AG04449 (cell line): Measurements from ENCODE around the gene SLC6A13.

Experiments
- CTCF ChIA-PET: fragments of 350-600 bp; formaldehyde crosslinking; extraction: SDS; loops from one replicate; lab custom pipeline; 2021; ENCODE audit warnings: antibody characterized with exemption; lab: Yijun Ruan, JAX
- POLR2A ChIA-PET: fragments of 400-600, 350-600 bp; formaldehyde crosslinking; extraction: SDS; loops from one replicate; lab custom pipeline; 2020; ENCODE audit warnings: antibody characterized with exemption, inconsistent platforms; lab: Yijun Ruan, JAX
- DNase-seq: peaks from one replicate; pipeline ENCODE4 v3.0.0-alpha.2; 2010; ENCODE audit warnings: low read depth, low spot score
- H3K4me3 ChIP-seq: 2 replicates; pipeline ENCODE4 v1.5.1; 2011; ENCODE audit warnings: low read depth, mild to moderate bottlenecking, control low read depth, low read length
- TF ChIP-seq, protein P1 (sequence below): IDR thresholded peaks from one replicate; pipeline ENCODE4 v1.5.1; 2011; ENCODE audit warnings: mild to moderate bottlenecking, moderate library complexity, low read length, control low read depth, inconsistent platforms; ENCODE audit not compliant: insufficient read depth; ENCODE audit errors: missing control alignments

Gene SLC6A13

DNA sequence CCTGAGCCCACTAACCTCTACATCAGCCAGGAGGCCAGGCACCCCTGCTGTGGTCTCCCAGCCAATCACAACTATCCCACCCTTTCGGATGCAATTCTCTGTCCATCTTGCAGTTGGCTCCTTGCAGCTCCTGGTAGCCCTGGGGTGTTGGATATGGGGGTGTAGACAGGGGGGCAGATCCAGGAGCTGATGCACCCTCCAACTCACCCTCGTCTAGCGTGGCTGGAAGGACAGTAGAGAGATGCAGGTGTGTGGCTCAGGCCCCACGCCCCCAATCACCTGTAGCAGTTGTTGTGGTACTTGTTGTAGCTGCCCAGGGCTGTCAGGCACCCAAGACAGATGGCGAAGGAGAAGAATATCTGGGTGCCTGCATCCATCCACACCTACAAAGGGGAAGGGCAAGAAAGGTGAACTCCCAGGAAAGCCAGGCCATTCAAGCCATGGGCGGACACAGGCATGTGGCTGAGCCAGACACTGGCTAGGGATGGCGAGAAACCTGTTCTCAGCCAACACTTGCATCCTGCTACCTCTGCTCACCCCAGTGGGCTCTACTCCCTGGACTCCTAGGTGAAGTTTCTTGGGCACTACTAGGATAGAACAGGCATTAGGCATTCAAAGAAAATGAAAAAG, 35.2 kb downstream of the SLC6A13 start:
- no peak overlapping the region for H3K4me3 ChIP-seq
- TF ChIP-seq, protein P1, sequence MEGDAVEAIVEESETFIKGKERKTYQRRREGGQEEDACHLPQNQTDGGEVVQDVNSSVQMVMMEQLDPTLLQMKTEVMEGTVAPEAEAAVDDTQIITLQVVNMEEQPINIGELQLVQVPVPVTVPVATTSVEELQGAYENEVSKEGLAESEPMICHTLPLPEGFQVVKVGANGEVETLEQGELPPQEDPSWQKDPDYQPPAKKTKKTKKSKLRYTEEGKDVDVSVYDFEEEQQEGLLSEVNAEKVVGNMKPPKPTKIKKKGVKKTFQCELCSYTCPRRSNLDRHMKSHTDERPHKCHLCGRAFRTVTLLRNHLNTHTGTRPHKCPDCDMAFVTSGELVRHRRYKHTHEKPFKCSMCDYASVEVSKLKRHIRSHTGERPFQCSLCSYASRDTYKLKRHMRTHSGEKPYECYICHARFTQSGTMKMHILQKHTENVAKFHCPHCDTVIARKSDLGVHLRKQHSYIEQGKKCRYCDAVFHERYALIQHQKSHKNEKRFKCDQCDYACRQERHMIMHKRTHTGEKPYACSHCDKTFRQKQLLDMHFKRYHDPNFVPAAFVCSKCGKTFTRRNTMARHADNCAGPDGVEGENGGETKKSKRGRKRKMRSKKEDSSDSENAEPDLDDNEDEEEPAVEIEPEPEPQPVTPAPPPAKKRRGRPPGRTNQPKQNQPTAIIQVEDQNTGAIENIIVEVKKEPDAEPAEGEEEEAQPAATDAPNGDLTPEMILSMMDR: no peak
- ChIA-PET CTCF (interaction anchor here (3.7 kb wide), 1 partner anchor 8 kb away, joined by 13 read pairs; no protein-coding TSS in a partner anchor), POLR2A (no interaction called here)
- no peak for DNase-seq

DNA sequence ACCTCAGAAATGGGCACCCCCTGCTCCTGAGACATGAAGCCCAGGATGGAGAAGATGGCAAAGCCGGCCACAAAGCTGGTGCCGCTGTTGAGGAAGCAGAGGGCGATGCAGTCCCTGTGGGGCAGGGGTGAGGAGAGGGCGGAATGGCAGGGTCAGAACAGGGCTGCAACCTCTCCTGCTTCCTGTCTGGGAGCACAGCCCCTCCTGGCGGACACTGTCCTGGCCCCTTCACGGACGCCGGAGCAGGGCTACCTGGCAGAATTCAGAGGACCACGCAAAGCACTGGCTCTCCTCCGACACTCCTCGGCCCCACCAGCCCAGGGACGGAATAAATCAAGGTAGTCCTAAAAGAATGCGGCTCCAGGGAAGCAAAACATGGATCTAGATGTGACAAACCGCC, 36.2 kb downstream of the SLC6A13 start:
- no peak overlapping the region for H3K4me3 ChIP-seq
- POLR2A ChIA-PET: no interaction called here
- no peak for DNase-seq
- TF ChIP-seq, protein P1: no peak
- CTCF ChIA-PET: no interaction called here

DNA sequence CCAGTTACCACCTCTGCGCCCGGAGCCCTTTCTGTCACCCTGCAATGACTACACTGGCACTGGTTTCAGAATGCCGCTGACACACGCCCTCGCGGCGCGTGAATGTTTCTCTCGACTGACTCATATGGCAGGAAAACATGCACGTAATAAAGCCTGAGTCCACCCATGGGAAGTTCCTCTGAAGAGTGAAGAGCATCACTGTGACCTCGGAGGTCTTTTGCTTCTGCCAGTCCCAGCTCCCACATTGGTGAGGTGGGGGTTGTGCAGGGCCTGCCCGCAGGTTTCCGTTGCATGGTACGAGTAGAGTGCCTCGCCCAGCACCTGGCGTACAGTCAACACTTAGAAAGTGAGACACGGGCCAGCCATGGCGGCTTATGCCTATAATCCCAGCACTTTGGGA, 37.6 kb downstream of the SLC6A13 start:
- POLR2A ChIA-PET: no interaction called here
- CTCF ChIA-PET: interaction anchor here (0.6 to 2.3 kb wide), 2 partner anchors 9 to 13 kb away, joined by 3 to 8 read pairs; no protein-coding TSS in a partner anchor
- H3K4me3 ChIP-seq: no peak overlapping the region
- no peak for DNase-seq
- TF ChIP-seq, protein P1: no peak

DNA sequence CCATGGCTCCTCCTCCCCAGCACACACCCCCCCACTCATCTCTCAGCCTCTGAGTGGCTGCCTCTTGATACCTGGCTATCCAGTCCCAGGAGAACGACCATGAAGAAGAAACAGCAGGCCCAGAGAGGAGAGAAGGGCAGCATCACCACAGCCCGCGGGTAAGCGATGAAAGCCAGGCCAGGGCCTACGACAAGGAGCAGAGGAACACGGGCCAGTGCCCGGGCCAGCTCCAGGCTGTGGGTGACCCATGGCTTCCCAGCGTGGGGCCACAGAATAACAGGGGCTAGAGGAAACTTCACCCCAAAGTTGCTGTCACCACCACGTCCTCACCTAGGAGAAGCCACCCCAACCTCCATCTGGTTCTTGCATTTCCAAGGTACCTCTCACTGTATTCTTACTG, 38.3 kb downstream of the SLC6A13 start:
- no peak for DNase-seq
- CTCF ChIA-PET: interaction anchor here (2.3 kb wide), 1 partner anchor 12 kb away, joined by 8 read pairs; no protein-coding TSS in a partner anchor
- TF ChIP-seq, protein P1: no peak
- POLR2A ChIA-PET: no interaction called here
- H3K4me3 ChIP-seq: no peak overlapping the region

DNA sequence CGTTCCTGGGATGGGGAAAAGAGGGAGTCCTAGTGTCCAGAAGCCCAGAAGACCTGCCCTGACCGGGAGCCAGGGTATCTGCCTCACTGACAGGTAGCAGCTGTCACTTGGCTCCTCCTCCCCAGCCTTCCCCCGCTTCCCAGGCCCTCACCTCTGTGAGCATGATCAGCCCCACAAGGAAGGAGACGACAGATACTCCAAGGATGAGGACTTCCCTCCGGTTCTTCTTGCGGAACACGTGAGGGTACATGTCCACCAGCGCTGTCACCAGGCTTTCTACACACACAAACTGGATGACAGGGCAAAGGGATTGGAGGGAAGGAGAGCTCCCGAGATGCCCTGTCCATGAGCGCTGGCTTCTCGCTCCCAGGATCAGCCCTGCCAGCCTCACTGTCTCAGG, 38.8 kb downstream of the SLC6A13 start:
- TF ChIP-seq, protein P1: no peak
- no peak overlapping the region for H3K4me3 ChIP-seq
- CTCF ChIA-PET: interaction anchor here (2.3 kb wide), 1 partner anchor 12 kb away, joined by 8 read pairs; no protein-coding TSS in a partner anchor
- no peak for DNase-seq
- POLR2A ChIA-PET: no interaction called here

DNA sequence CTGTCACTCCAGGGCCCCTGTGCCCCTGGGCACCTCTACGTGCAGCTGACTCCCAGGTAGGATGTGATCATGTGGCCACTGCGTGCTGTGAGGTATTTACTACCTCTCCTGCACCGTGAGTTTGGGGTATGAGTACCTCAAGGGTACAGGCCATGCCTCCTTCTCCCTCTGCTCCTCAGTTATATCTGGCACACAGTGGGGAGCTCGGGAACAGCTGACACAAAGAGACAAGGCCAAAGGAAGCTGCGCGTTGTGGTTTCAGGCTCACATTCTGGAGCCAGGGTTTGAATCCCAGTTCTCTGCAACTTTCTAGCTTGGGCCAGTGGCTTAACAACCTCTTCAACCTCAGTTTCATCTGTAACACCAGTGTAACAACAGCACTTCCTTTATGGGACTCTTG, 40.9 kb downstream of the SLC6A13 start:
- ChIA-PET CTCF (no interaction called here), POLR2A (no interaction called here)
- TF ChIP-seq, protein P1: no peak
- no peak overlapping the region for H3K4me3 ChIP-seq
- DNase-seq: no peak
